K562 (cell line): Measurements from ENCODE around the gene NFIC. TPM values are rescaled to one million over a fixed set of nuclear protein-coding genes. Genes with fewer than 3 reads are reported as not detected.

ENCODE experiments used
- ATAC-seq: fragments of 200-7000 bp; cut with Tn5 transposase; 3 replicates; pipeline ENCODE4 v1.9.1; 2020; ENCODE audit warnings: moderate library complexity
- BruUV-seq: library from RNA; stranded (reverse); fragments of 400-500 nt; replicated peaks from 2 replicates; lab custom pipeline; 2021; lab: Mats Ljungman, UMichigan
- CTCF ChIA-PET: fragments of 300-600 bp; formaldehyde crosslinking; extraction: SDS; loops from one replicate; lab custom pipeline; 2021; ENCODE audit warnings: low intra/inter-chr PET ratio; lab: Yijun Ruan, JAX
- POLR2A ChIA-PET: fragments of 300-600, 350-650 bp; sonication (Branson Sonifier 250); formaldehyde crosslinking; extraction: SDS; loops from one replicate; lab custom pipeline; 2021; ENCODE audit warnings: antibody characterized with exemption, inconsistent platforms; lab: Yijun Ruan, JAX
- DNase-seq, 4 experiments: peaks; one replicate each; pipeline versions ENCODE4 v3.0.0 to v3.0.0-alpha.2; 2011 to 2018; ENCODE audit warnings: low spot score in 3 of 4, mixed read lengths in 3 of 4; ENCODE audit errors: extremely low read depth in 1 of 4
- FAIRE-seq: peaks from 2 replicates; lab custom pipeline; 2011; peaks lifted over from hg19 to GRCh38; lab: Jason Lieb, UNC
- H2AFZ ChIP-seq: 2 replicates; pipeline ENCODE4 v1.6.0; 2011; ENCODE audit warnings: low read depth, low read length, control low read depth, inconsistent platforms
- H3K27ac ChIP-seq: fragments of 200-600 bp; 3 replicates; pipeline ENCODE4 v1.8.0; 2011; ENCODE audit warnings: low read depth, mild to moderate bottlenecking, control low read depth, inconsistent platforms, low read length, moderate library complexity, mixed read lengths; ENCODE audit errors: extremely low read depth
- H3K27me3 ChIP-seq, 2 experiments: fragments of 300-600 bp in 1 of 2; 2 replicates in 1 of 2; 3 replicates in 1 of 2; pipeline versions ENCODE4 v1.6.0 to v1.8.0; 2011; ENCODE audit warnings: inconsistent platforms in 2 of 2, low read length in 2 of 2, mild to moderate bottlenecking in 1 of 2, mixed read lengths in 1 of 2, moderate library complexity in 1 of 2; ENCODE audit not compliant: control insufficient read depth in 2 of 2, insufficient read depth in 2 of 2
- H3K36me3 ChIP-seq: fragments of 300-600 bp; 3 replicates; pipeline ENCODE4 v1.8.0; 2011; ENCODE audit warnings: mild to moderate bottlenecking, low read length, inconsistent platforms; ENCODE audit not compliant: control insufficient read depth, insufficient read depth
- H3K4me1 ChIP-seq, 2 experiments: fragments of 200-600 bp in 1 of 2; replicated peaks in 1 of 2; 2 replicates in 1 of 2; 3 replicates in 1 of 2; pipeline versions ENCODE4 v1.5.1 to v1.8.0; 2011; ENCODE audit warnings: inconsistent platforms in 2 of 2, low read length in 2 of 2, mild to moderate bottlenecking in 1 of 2, mixed read lengths in 1 of 2, moderate library complexity in 1 of 2; ENCODE audit not compliant: control insufficient read depth in 2 of 2, insufficient read depth in 2 of 2
- H3K4me2 ChIP-seq: 2 replicates; pipeline ENCODE4 v1.6.1; 2011; ENCODE audit warnings: low read length, control low read depth, inconsistent platforms, mixed read lengths; ENCODE audit not compliant: insufficient read depth
- H3K4me3 ChIP-seq: fragments of 200-600 bp; sonication (generic), shearing (Covaris generic); 2 replicates; pipeline ENCODE4 v1.5.1; 2016; ENCODE audit warnings: control low read depth, inconsistent platforms
- H3K79me2 ChIP-seq: fragments of 200-600 bp; 3 replicates; pipeline ENCODE4 v1.8.0; 2011; ENCODE audit warnings: low read length, inconsistent platforms; ENCODE audit not compliant: control insufficient read depth, insufficient read depth
- H3K9ac ChIP-seq, 2 experiments: 2 replicates each; pipeline versions ENCODE4 v1.6.0 to v1.6.1; 2011; ENCODE audit warnings: low read depth in 2 of 2, low read length in 2 of 2, control low read depth in 1 of 2, inconsistent platforms in 1 of 2, mild to moderate bottlenecking in 1 of 2, mixed read lengths in 1 of 2; ENCODE audit not compliant: insufficient read depth in 1 of 2
- H3K9me1 ChIP-seq: one replicate; pipeline ENCODE4 v1.6.0; 2011; ENCODE audit warnings: inconsistent platforms, mild to moderate bottlenecking, low read length, moderate library complexity; ENCODE audit not compliant: control insufficient read depth, insufficient read depth
- H3K9me3 ChIP-seq: replicated peaks from 2 replicates; pipeline ENCODE4 v1.5.1; 2011; ENCODE audit warnings: low read depth, low read length, inconsistent platforms; ENCODE audit not compliant: control insufficient read depth, insufficient read depth
- H4K20me1 ChIP-seq: replicated peaks from 2 replicates; pipeline ENCODE4 v1.6.1; 2011; ENCODE audit warnings: low read length, inconsistent platforms, mixed read lengths; ENCODE audit not compliant: control insufficient read depth, insufficient read depth
- ARID3A ChIP-seq: IDR thresholded peaks from 2 replicates; pipeline ENCODE4 v1.6.1; 2012; ENCODE audit warnings: low read depth, low read length, improper control_type of control experiment, borderline replicate concordance
- RNF2 ChIP-seq: sonication (generic); IDR thresholded peaks from 2 replicates; pipeline ENCODE4 v1.6.1; 2016
- TBL1XR1 ChIP-seq, 2 experiments: IDR thresholded peaks; 2 replicates each; pipeline ENCODE4 v1.6.1; 2012; ENCODE audit warnings: improper control_type of control experiment in 2 of 2, low read length in 2 of 2, mild to moderate bottlenecking in 1 of 2
- ZKSCAN8 ChIP-seq: fragments of 200-800 bp; sonication (Bioruptor generic); IDR thresholded peaks from 2 replicates; pipeline ENCODE4 v1.6.1; 2016; ENCODE audit warnings: missing genetic modification characterization, missing compliant biosample characterization
- ZNF324 ChIP-seq: fragments of 250-450 bp; sonication (Bioruptor Pico); IDR thresholded peaks from 2 replicates; pipeline ENCODE4 v1.4.0; 2020; ENCODE audit warnings: mild to moderate bottlenecking
- ZNF449 ChIP-seq: fragments of 250-450 bp; sonication (Bioruptor Pico); IDR thresholded peaks from 2 replicates; pipeline ENCODE4 v1.8.0; 2022; ENCODE audit warnings: moderate library complexity, mild to moderate bottlenecking, inconsistent platforms
- WGBS: fragments of 100-300 bp; shearing (Covaris generic); methylation state at CpG from one replicate; pipeline ENCODE4 v1.1.6; 2016; ENCODE audit warnings: low coverage, mixed read lengths; ENCODE audit not compliant: insufficient coverage; ENCODE audit errors: missing lambda C conversion rate; 5-methylcytosine and 5-hydroxymethylcytosine counted together
- in situ Hi-C: fragments of 300-500 bp; cut with MboI; formaldehyde crosslinking; loops from 4 replicates; pipeline ENCODE4 v1.15.0; 2018; ENCODE audit warnings: inconsistent platforms, mixed read lengths
- intact Hi-C: fragments of 100-400 bp; cut with micrococcal nuclease; formaldehyde crosslinking; loops from 2 replicates; pipeline ENCODE4 v1.14.2; 2022
- polyA plus RNA-seq, 8 experiments: library from polyadenylated mRNA; depleted of rRNA in 4 of 8; stranded (reverse) in 5 of 8; unstranded in 3 of 8; fragments of >200 nt; fragmentation: Nextera tagmentation in 2 of 8; fragmentation: Illumina TruSeq in 1 of 8; extraction: Ambion mirVana in 2 of 8; extraction: Trizol in 1 of 8; gene quantifications; 2 replicates each; pipeline versions ENCODE4 v1.2.1 to v1.2.3, GENCODE V29; 2011 to 2014; ENCODE audit warnings: inconsistent platforms in 1 of 8, missing spikeins in 1 of 8
- total RNA-seq, 7 experiments: library from RNA; depleted of rRNA in 6 of 7; stranded (reverse); fragments of >200 nt in 6 of 7; fragmentation: Illumina TruSeq in 2 of 7; extraction: Trizol in 2 of 7; gene quantifications; 2 replicates each; pipeline versions ENCODE4 v1.2.1 to v1.2.3, GENCODE V29; 2011 to 2021; ENCODE audit warnings: low replicate concordance in 1 of 7

NFIC gene
- total and polyA plus RNA-seq, 9 of the 15 experiments (the other 6 are each of a cell fraction or from before 2014, with no cell fraction given) = 0.71 to 62.1 (median 6.9) TPM

GRCh38 chr19:3413796-3414327 is 47.5 kb downstream of the NFIC start (continued):
- TF ChIP-seq ZNF449 (CRISPR knock-in tag) (no peak), TBL1XR1 (IDR thresholded peaks at IDR 0.05; ENCODE audit: low read length in 2 of 2) (no peak), RNF2 (no peak), ARID3A (no peak)

- H3K4me2 ChIP-seq = no peak overlapping the region
- CTCF ChIA-PET = no interaction called here
- no TSS peak for BruUV-seq
- in situ Hi-C loops (no loop called here), intact Hi-C loops (no loop called here)
- peaks cover 67% of the 10 kb centered on the region for H3K79me2 ChIP-seq
- FAIRE-seq (no peak), ATAC-seq (no peak), DNase-seq (no peak)
- H3K4me1 ChIP-seq = no peaks in the 10 kb centered on the region
- no peaks in the 10 kb centered on the region for H3K27me3 ChIP-seq
- peaks cover 15% of the 10 kb centered on the region for H4K20me1 ChIP-seq
- 83% methylated on average over 5 of the region's 5 CpGs for WGBS
- H3K27ac ChIP-seq = no peak overlapping the region
- no peak overlapping the region for H2AFZ ChIP-seq
- no peaks in the 10 kb centered on the region for H3K9me1 ChIP-seq
- TF ChIP-seq ZNF324 (CRISPR knock-in tag) = no peak
- TF ChIP-seq ZKSCAN8 (CRISPR knock-in tag) = peak; percentile 89
- H3K36me3 ChIP-seq = peaks cover 67% of the 10 kb centered on the region; the same call in 2 of the 3 replicates
- no peak overlapping the region for H3K9ac ChIP-seq
- POLR2A ChIA-PET = no interaction called here
- H3K4me3 ChIP-seq = no peak overlapping the region
- H3K9me3 ChIP-seq = no peaks in the 10 kb centered on the region
Measured at GRCh38 chr19:3415695-3416094, 49.3 kb downstream of the NFIC start.
